ENCODE results near the gene SLC27A6. TPM values are rescaled to one million over a fixed set of nuclear protein-coding genes. Genes with fewer than 3 reads are reported as not detected.
"Not testable (repeated sequence)": the region's sequence is repeated elsewhere in the genome, so short reads cannot be mapped to it uniquely, and the experiment has no call there.

Gene SLC27A6, protein sequence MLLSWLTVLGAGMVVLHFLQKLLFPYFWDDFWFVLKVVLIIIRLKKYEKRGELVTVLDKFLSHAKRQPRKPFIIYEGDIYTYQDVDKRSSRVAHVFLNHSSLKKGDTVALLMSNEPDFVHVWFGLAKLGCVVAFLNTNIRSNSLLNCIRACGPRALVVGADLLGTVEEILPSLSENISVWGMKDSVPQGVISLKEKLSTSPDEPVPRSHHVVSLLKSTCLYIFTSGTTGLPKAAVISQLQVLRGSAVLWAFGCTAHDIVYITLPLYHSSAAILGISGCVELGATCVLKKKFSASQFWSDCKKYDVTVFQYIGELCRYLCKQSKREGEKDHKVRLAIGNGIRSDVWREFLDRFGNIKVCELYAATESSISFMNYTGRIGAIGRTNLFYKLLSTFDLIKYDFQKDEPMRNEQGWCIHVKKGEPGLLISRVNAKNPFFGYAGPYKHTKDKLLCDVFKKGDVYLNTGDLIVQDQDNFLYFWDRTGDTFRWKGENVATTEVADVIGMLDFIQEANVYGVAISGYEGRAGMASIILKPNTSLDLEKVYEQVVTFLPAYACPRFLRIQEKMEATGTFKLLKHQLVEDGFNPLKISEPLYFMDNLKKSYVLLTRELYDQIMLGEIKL
- total RNA-seq (not detected), polyA plus RNA-seq (not detected), total RNA-seq (0 reads per million in 6 experiments)

DNA sequence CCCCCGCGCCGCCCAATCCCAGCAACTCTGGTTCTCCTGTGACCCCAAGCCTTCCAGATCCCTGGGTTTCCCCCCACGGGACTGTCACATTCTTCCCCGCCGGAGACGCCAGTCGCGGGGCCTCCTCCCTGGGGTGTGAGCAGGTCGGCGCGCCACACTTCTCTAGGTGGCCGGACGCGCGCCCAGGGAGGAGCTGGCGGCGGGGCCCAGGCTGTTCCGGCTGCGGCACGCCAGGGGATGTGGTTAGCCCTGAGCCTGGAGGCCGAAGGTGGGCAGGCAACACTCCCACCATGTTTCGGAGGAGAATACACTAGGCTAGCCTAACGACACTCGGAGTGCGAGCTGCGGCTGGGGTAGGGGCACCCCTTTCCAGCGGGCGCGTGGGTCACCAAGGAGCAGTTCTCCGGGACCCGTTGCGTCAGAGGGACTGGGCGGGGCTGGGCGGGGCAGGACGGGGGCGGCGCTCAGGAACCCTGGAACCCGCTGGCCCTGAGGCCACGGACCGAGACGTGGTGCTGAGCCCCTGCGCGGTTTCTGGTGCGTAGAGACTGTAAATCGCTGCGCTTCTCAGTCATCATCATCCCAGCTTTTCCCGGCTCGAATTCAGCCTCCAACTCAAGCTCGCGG lies at the start of gene SLC27A6:
TSS of gene SLC27A6 (plus strand) at position 478 of the 627 bp plus-strand sequence. CDS start 650 bp downstream, outside the sequence.
- DNase-seq, result no peak
- peaks cover 0 to 3% (median under 1%) of the 10 kb centered on the region in 4 donors for H3K4me1 Mint-ChIP-seq
- peaks cover 0 to 23% (median 15%) of the 10 kb centered on the region in 9 donors for H3K9me3 Mint-ChIP-seq
- no peak within 1 kb of the TSS for H3K27ac Mint-ChIP-seq
- H3K27me3 Mint-ChIP-seq, result peaks cover 8 to 32% (median 31%) of the 10 kb centered on the region in 5 donors
- peaks cover 0 to 12% (median 0%) of the 10 kb centered on the region in 3 donors for H3K36me3 Mint-ChIP-seq
- POLR2A ChIA-PET, result no interaction called here
- no peak for ATAC-seq
- H3K4me3 Mint-ChIP-seq, result no peak within 1 kb of the TSS

DNA sequence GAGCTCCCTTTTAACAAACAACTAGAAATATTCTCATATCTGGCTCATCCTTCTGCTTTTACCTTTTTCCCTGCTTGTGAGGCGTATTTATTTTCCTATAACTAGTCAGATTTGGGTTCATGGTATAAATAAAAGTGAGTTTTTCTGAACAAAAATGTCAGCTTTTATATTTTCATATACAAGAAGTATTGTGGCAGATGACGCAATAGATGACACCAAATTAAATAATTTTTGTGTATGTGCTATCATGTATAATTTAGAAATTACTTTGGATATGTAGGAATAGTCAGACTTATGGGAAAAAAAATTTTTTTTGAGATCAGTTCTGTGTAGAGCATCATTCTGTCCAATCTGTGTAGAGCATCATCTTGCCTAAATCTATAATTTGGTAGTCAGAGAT lies 45.7 kb upstream of the SLC27A6 start:
- no peaks in the 10 kb centered on the region for H3K36me3 Mint-ChIP-seq
- H3K4me1 Mint-ChIP-seq, result no peaks in the 10 kb centered on the region
- POLR2A ChIA-PET, result no interaction called here
- no peak overlapping the region for H3K27ac Mint-ChIP-seq
- no peak for DNase-seq
- peaks cover 0 to 9% (median 4%) of the 10 kb centered on the region in 5 donors for H3K27me3 Mint-ChIP-seq
- H3K4me3 Mint-ChIP-seq, result no peak overlapping the region
- H3K9me3 Mint-ChIP-seq, result no peaks in the 10 kb centered on the region
- no peak for ATAC-seq

DNA sequence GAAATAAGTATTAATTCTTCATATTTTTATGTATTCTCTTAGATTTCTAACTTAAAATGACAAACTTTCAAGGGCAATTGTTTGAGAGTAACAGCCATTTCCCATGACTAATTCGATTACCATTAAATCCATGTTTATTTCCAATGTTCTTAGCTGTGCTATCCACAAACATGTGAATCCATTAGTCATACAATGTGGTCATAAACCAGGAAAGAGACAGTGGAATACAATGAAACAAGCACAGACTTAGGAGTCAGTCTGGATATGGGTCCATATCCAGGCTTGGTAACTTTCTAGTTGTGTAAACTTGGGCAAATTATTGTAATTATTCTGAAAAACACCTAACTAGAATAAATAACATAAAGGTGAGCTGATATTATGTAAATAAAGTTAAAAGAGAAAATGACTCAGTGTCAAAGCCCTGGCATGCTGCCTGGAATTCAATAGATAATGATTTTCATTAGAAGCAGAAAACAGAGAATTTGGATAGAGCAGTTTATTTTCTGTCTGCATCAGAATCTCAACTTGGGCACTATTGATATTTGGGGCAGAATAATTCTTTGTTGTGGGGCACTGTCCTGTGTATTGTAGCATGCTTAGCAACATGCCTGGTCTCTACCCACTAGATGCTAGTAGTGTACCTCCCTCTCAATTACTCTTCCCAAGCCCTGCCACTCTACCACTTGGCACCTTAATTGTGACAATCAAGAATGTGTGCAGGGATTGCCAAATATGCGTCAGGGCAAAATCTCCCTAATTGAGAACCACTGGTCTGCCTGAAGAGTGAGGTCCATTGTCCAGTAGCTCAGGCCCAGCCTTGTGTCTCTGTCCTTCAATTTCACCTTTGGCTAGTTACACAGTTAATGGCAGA lies 44.7 kb upstream of the SLC27A6 start:
- no peak for DNase-seq
- Mint-ChIP-seq H3K9me3 (no peaks in the 10 kb centered on the region), H3K36me3 (no peaks in the 10 kb centered on the region), H3K4me1 (no peaks in the 10 kb centered on the region), H3K27me3 (peaks cover 0 to 9% (median 4%) of the 10 kb centered on the region in 5 donors), H3K4me3 (no peak overlapping the region), H3K27ac (no peak overlapping the region)
- ATAC-seq, result no peak
- POLR2A ChIA-PET, result no interaction called here

DNA sequence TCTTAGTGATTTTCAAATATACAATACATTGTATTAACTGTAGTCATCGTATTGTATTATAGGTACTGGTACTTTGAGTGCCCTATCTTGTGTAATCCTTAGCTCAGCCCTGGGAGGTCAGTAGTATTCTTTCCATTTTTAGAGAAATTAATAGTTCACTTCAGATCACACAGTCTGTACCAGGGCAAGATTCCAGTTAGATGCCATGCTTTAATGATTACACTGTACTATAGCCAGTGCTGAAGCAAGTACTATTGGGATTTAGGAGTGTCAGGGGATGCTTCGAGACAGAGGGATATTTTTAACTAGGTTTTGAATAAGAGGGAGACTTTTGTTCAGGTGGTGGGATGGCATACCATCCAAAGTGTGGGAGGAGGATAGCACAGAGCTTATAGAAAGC lies 41.0 kb upstream of the SLC27A6 start:
- Mint-ChIP-seq H3K4me3 (no peak overlapping the region), H3K36me3 (no peaks in the 10 kb centered on the region), H3K4me1 (no peaks in the 10 kb centered on the region), H3K9me3 (peaks cover 0 to 1% (median 0%) of the 10 kb centered on the region in 9 donors), H3K27me3 (peaks cover 0 to 17% (median 6%) of the 10 kb centered on the region in 5 donors), H3K27ac (no peak overlapping the region)
- DNase-seq (no peak), ATAC-seq (no peak)
- POLR2A ChIA-PET, result no interaction called here

DNA sequence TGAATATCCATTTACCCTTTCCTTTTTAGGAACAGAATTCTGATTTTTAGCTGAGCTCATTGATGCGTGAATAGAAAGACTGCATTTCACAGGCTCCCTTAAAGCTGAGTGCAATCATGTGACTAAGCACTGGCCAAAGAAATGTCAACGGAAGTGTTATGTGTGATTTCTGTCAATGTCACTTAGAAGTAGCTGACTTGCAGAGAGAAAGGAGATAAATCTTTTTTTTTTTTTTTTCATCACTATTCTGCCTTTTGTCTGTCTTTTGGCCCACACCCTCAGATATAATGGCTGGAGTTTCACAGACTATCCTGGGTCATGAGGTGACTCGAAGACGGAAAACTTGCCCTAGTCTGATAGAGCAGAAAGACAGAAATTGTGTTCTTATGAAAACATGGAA lies 39.3 kb upstream of the SLC27A6 start:
- ATAC-seq, result no peak
- no peak overlapping the region for H3K27ac Mint-ChIP-seq

DNA sequence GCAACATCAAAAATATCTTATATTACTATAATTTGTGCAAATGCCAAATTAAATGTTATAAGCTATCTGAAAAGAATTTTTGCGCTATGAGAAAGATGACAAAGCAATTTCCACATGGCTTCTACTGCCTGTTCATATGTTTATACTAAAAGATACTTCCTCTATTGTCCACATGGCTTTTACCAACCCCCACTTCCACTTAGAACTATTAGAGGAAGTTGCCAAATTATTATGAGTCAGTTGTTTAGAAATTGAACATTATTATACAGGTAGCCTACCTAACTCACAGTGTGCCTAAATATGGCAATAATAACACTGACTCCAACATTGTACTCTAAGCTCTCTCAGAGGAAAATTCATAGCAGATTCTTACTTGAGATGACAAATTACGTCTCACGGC lies 37.6 kb upstream of the SLC27A6 start:
- Mint-ChIP-seq H3K27me3 (peaks cover 0 to 18% (median 7%) of the 10 kb centered on the region in 5 donors), H3K4me1 (no peaks in the 10 kb centered on the region), H3K4me3 (no peak overlapping the region), H3K36me3 (no peaks in the 10 kb centered on the region), H3K9me3 (peaks cover 0 to 6% (median 0%) of the 10 kb centered on the region in 9 donors), H3K27ac (no peak overlapping the region)
- ATAC-seq (no peak), DNase-seq (no peak)
- POLR2A ChIA-PET, result no interaction called here

More for the DNA sequence above, 39.3 kb upstream of the SLC27A6 start:
- peaks cover 0 to 18% (median 5%) of the 10 kb centered on the region in 5 donors for H3K27me3 Mint-ChIP-seq
- no peak for DNase-seq
- peaks cover 0 to 3% (median 0%) of the 10 kb centered on the region in 9 donors for H3K9me3 Mint-ChIP-seq
- no peaks in the 10 kb centered on the region for H3K4me1 Mint-ChIP-seq
- no peak overlapping the region for H3K4me3 Mint-ChIP-seq
- no peaks in the 10 kb centered on the region for H3K36me3 Mint-ChIP-seq
- POLR2A ChIA-PET, result no interaction called here

DNA sequence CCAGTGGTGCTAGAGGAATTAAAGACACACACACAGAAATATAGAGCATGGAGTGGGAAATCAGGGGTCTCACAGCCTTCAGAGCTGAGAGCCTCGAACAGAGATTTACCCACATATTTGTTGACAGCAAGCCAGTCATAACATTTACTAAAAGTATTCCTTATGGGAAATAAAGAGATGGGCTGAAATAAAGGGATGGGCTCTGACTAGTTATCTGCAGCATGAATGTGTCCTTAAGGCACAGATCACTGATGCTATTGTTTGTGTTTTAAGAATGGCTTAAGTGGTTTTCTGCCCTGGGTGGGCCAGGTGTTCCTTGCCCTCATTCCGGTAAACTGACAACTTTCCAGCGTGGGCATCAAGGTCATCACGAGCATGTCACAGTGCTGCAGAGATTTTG lies 33.1 kb upstream of the SLC27A6 start:
- DNase-seq, H3K27ac Mint-ChIP-seq, H3K4me3 Mint-ChIP-seq, H3K36me3 Mint-ChIP-seq, H3K9me3 Mint-ChIP-seq, POLR2A ChIA-PET, ATAC-seq, H3K4me1 Mint-ChIP-seq: not testable (repeated sequence)
- H3K27me3 Mint-ChIP-seq, result peaks cover 0 to 18% (median 7%) of the 10 kb centered on the region in 5 donors

DNA sequence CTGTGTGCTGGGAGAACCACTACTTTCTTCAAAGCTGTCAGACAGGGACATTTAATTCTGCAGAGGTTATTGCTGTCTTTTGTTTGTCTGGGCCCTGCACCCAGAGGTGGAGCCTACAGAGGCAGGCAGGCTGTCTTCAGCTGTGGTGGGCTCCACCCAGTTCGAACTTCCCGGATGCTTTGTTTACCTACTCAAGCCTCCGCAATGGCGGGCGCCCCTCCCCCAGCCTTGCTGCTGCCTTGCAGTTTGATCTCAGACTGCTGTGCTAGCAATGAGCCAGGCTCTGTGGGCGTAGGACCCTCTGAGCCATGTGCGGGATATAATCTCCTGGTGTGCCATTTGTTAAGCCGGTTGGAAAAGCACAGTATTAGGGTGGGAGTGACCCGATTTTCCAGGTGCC lies 22.2 kb upstream of the SLC27A6 start:
- Mint-ChIP-seq H3K9me3 (peaks cover 0 to 25% (median 5%) of the 10 kb centered on the region in 9 donors), H3K27me3 (peaks cover 1 to 10% (median 6%) of the 10 kb centered on the region in 5 donors)
- H3K4me3 Mint-ChIP-seq, H3K27ac Mint-ChIP-seq, DNase-seq, H3K36me3 Mint-ChIP-seq, POLR2A ChIA-PET, ATAC-seq, H3K4me1 Mint-ChIP-seq: not testable (repeated sequence)

DNA sequence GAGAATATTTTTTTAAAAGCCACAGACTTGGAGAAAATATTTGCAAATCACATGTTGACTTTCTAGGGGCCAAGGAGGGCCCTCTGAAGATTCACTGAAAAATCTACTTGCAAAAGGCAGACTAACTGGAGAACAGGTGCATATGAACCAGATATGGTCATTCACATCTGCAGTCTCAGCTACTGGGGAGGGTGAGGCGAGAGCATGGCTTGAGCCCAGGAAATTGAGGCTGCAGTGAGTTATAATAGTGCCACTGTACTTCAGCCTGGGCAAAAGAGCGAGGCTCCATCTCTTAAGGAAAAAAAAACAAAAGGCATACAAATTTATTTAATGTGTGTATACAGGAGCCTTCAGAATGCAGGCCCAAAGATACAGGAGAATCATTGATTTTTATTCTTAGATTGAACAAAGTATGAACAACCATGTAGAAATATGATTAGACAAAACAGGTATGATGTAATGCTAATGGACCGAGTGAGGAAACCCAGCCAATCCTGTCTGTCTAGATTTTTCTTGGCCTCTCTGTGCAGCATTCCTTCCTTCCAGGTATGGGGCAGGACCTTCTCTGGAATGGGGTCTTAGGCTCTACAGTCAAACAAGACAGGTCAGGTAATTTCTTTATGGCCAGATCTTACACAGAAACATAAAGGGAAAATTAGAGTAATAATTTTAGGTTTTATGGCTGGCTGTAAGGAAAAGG lies 15.3 kb upstream of the SLC27A6 start:
- H3K9me3 Mint-ChIP-seq, result peaks cover 0 to 9% (median 4%) of the 10 kb centered on the region in 9 donors
- H3K27ac Mint-ChIP-seq, result no peak overlapping the region
- H3K4me1 Mint-ChIP-seq, result no peaks in the 10 kb centered on the region
- peaks cover 0 to 10% (median 6%) of the 10 kb centered on the region in 5 donors for H3K27me3 Mint-ChIP-seq
- DNase-seq, result no peak
- POLR2A ChIA-PET, result no interaction called here
- H3K4me3 Mint-ChIP-seq, result no peak overlapping the region
- no peaks in the 10 kb centered on the region for H3K36me3 Mint-ChIP-seq
- ATAC-seq, result no peak

DNA sequence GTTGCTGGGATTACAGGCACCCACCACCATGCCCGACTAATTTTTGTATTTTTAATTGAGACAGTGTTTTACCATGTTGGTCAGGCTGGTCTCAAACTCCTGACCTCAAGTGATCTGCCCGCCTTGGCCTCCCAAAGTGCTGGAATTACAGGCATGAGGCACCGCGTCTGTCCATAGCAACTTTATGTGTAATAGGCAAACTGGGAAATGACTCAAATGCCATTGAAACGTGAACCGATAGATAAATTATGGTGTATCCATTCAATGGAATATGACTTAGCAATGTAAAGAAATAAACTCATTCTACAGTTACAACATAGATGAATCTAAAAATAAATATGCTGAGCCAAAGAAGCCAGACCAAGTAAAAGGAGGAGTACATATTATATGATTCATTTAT lies 14.0 kb upstream of the SLC27A6 start:
- H3K27ac Mint-ChIP-seq, H3K36me3 Mint-ChIP-seq, ATAC-seq, DNase-seq, H3K4me1 Mint-ChIP-seq, H3K27me3 Mint-ChIP-seq, H3K4me3 Mint-ChIP-seq, POLR2A ChIA-PET, H3K9me3 Mint-ChIP-seq: not testable (repeated sequence)

DNA sequence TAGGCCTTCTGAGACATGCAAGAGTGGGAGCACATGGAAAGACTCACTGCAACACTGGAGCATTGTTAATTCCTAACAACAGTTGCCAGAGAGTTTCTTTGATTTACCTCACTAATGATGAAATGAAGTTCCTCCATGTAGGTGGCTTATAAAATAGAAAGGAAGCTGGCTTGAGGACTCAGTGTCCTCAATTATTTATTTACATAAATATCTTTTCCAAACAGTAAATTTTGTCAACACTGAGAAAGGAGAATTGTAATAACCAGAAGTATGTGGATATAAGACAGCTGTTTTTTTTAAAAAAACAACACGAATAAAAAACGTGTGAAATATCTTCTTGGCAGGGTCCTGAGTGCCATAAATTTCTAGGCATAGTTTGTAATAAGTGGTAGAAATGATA lies 9.1 kb upstream of the SLC27A6 start:
- Mint-ChIP-seq H3K9me3 (peaks cover 0 to 21% (median 12%) of the 10 kb centered on the region in 9 donors), H3K4me3 (no peak overlapping the region), H3K36me3 (peaks cover 0 to 8% (median 0%) of the 10 kb centered on the region in 3 donors), H3K27me3 (peaks cover 0 to 16% (median 0%) of the 10 kb centered on the region in 5 donors), H3K27ac (no peak overlapping the region), H3K4me1 (no peaks in the 10 kb centered on the region)
- POLR2A ChIA-PET, result no interaction called here
- no peak for ATAC-seq
- no peak for DNase-seq

DNA sequence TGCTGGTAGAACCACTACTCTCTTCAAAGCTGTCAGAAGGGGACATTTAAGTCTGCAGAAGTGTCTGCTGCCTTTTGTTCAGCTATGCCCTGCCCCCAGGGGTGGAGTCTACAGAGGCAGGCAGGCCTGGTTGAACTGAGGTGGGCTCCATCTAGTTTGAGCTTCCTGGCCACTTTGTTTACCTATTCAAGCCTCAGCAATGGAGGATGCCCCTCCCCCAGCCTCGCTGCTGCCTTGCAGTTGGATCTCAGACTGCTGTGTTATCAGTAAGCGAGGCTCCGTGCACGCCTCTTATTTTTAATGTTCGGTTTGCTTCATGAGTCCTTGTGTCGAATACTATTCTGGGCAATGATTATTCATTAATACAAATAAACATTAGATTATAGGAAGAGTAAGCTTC lies 3.1 kb upstream of the SLC27A6 start:
- Mint-ChIP-seq H3K36me3 (peaks cover 0 to 12% (median 0%) of the 10 kb centered on the region in 3 donors), H3K9me3 (peaks cover 0 to 29% (median 15%) of the 10 kb centered on the region in 9 donors), H3K27ac (no peak overlapping the region), H3K4me3 (no peak overlapping the region), H3K27me3 (peaks cover 8 to 42% (median 24%) of the 10 kb centered on the region in 5 donors), H3K4me1 (peaks cover 0 to 3% (median under 1%) of the 10 kb centered on the region in 4 donors)
- DNase-seq (no peak), ATAC-seq (no peak)
- POLR2A ChIA-PET, result no interaction called here
